Hepatocyte (in vitro differentiated cells): ENCODE data around the gene PDE7B.

ENCODE experiments used
- CTCF ChIP-seq: fragments of 200-600 bp; sonication (generic); IDR thresholded peaks from 2 replicates; pipeline ENCODE4 v1.5.1; 2016; ENCODE audit warnings: antibody characterized with exemption, mild to moderate bottlenecking; ENCODE audit not compliant: poor library complexity
- EZH2 ChIP-seq: fragments of 200-600 bp; sonication (generic); IDR thresholded peaks from 2 replicates; pipeline ENCODE4 v1.6.1; 2016; ENCODE audit warnings: antibody characterized with exemption, mild to moderate bottlenecking, borderline replicate concordance
- EZH2phosphoT487 ChIP-seq: fragments of 200-600 bp; sonication (generic); IDR thresholded peaks from one replicate; pipeline ENCODE4 v1.6.1; 2018; ENCODE audit warnings: antibody characterized with exemption, mild to moderate bottlenecking, low read depth, moderate library complexity; ENCODE audit not compliant: unreplicated experiment, severe bottlenecking

DNA sequence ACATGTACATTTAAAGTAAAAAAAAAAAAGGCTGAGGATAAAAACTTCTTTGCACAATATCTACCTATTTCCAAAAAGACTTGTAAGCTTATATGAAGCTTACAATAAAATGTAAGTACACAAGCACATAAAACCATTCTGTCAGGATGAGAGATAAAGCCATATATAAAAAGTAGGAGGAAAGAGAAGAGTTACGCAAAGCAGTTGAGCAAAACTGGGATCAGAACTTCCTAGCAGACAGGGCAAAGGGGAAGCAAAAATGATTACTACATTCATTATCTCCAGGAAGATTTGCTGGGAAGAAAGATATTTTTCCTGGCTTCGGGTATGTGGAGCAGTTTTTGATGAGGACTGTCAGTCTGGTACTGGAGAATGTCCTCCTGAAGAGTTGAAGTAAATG lies 200.5 kb downstream of the PDE7B start:
- TF ChIP-seq EZH2: no peak
- no peak for TF ChIP-seq CTCF
- TF ChIP-seq EZH2phosphoT487: no peak
